Measurements from ENCODE around the gene POLK. TPM values are rescaled to one million over a fixed set of nuclear protein-coding genes. Genes with fewer than 3 reads are reported as not detected.

Gene POLK
- total and polyA plus RNA-seq, 2 of the 8 experiments (the other 6 are each of a cell fraction or from before 2014, with no cell fraction given) = 2.0 to 9.0 TPM

DNA sequence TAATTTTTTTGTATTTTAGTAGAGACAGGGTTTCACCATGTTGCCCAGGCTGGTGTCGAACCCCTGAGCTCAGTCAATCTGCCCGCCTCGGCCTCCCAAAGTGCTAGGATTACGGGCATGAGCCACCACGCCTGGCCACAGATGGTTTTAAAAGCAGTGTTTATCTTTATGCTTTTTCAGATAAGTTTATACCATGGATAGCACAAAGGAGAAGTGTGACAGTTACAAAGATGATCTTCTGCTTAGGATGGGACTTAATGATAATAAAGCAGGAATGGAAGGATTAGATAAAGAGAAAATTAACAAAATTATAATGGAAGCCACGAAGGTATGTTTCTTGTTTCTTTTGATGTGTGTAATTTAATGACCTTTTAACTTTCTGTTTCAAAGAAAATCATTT lies 35.1 kb downstream of the POLK start (continued):
- TF ChIP-seq YY1 (IDR thresholded peaks at IDR 0.05; ENCODE audit: low read depth, low read length) (no peak), RBBP5 (IDR thresholded peaks at IDR 0.05; ENCODE audit: borderline replicate concordance, low read depth, low read length) (no peak), CREB1 (IDR thresholded peaks at IDR 0.05) (no peak), KDM5A (IDR thresholded peaks at IDR 0.05; ENCODE audit: low read length) (no peak), GABPA (IDR thresholded peaks at IDR 0.05; ENCODE audit: borderline replicate concordance, insufficient read depth, low read length) (no peak), MAFK (IDR thresholded peaks at IDR 0.05; ENCODE audit: low read depth, low read length) (no peak)
- TF ChIP-seq, protein P1, sequence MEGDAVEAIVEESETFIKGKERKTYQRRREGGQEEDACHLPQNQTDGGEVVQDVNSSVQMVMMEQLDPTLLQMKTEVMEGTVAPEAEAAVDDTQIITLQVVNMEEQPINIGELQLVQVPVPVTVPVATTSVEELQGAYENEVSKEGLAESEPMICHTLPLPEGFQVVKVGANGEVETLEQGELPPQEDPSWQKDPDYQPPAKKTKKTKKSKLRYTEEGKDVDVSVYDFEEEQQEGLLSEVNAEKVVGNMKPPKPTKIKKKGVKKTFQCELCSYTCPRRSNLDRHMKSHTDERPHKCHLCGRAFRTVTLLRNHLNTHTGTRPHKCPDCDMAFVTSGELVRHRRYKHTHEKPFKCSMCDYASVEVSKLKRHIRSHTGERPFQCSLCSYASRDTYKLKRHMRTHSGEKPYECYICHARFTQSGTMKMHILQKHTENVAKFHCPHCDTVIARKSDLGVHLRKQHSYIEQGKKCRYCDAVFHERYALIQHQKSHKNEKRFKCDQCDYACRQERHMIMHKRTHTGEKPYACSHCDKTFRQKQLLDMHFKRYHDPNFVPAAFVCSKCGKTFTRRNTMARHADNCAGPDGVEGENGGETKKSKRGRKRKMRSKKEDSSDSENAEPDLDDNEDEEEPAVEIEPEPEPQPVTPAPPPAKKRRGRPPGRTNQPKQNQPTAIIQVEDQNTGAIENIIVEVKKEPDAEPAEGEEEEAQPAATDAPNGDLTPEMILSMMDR (IDR thresholded peaks at IDR 0.05; ENCODE audit: control extremely low read depth in 1 of 3, insufficient read depth in 1 of 3, low read depth in 1 of 3, low read length in 3 of 3) = no peak
